Activated T-helper 2 cell treated with anti-CD3 and anti-CD28 coated beads, Interferon-gamma antibody, Interleukin-2, Interleukin-4, amounts not matched to agents 10 μg/mL and 5 μg/mL and 100 μg/mL, durations not matched to agents 14 hours and 24 hours and 36 hours (primary cell): Measurements from ENCODE around the gene EMC7. TPM values are rescaled to one million over a fixed set of nuclear protein-coding genes. Genes with fewer than 3 reads are reported as not detected.
"Not testable (repeated sequence)": the region's sequence is repeated elsewhere in the genome, so short reads cannot be mapped to it uniquely, and the experiment has no call there.

Experiments used
- DNase-seq: peaks from one replicate; pipeline ENCODE4 v3.0.0; 2021; ENCODE audit warnings: low spot score
- H3K27ac Mint-ChIP-seq: one replicate; pipeline ENCODE4 v1.8.0; 2021; ENCODE audit warnings: mixed read lengths
- H3K27me3 Mint-ChIP-seq: one replicate; pipeline ENCODE4 v1.8.0; 2021; ENCODE audit warnings: low read depth, mixed read lengths
- H3K36me3 Mint-ChIP-seq: one replicate; pipeline ENCODE4 v1.8.0; 2021; ENCODE audit warnings: low read depth, mixed read lengths
- H3K4me1 Mint-ChIP-seq: one replicate; pipeline ENCODE4 v1.8.0; 2021; ENCODE audit warnings: low read depth, mixed read lengths
- H3K4me3 Mint-ChIP-seq: one replicate; pipeline ENCODE4 v1.8.0; 2021; ENCODE audit warnings: low read depth, mild to moderate bottlenecking, moderate library complexity, mixed read lengths
- H3K9me3 Mint-ChIP-seq: one replicate; pipeline ENCODE4 v1.8.0; 2021; ENCODE audit warnings: mixed read lengths
- intact Hi-C: fragments of 100-400 bp; cut with micrococcal nuclease; formaldehyde crosslinking; loops from one replicate; pipeline ENCODE4 v1.15.1; 2023
- total RNA-seq: library from RNA; stranded (reverse); gene quantifications from 2 replicates; pipeline ENCODE4 v1.2.3, GENCODE V29; 2022

EMC7 gene
- total RNA-seq, 1 donor from 2014 or later, result 66.8 TPM

DNA sequence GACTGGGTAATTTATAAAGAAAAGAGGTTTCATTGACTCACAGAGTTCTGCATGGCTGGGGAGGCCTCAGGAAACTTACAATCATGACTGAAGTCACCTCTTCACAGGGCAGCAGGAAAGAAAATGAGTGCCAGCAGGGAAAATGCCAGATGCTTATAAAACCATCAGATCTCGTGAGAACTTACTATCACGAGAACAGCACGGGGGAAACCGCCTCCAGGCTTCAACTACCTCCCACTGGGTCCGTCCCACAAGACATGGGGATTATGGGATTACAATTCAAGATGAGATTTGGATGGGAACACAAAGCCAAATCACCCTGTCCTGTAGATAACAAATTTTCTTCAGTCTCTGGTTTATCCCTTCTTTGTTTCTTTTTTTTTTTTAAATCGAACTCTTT lies 31.7 kb downstream of the EMC7 start:
- no peaks in the 10 kb centered on the region for H3K27me3 Mint-ChIP-seq
- intact Hi-C loops, result no loop called here
- DNase-seq, result no peak
- no peaks in the 10 kb centered on the region for H3K4me1 Mint-ChIP-seq
- no peaks in the 10 kb centered on the region for H3K36me3 Mint-ChIP-seq
- no peak overlapping the region for H3K27ac Mint-ChIP-seq
- no peak overlapping the region for H3K4me3 Mint-ChIP-seq
- H3K9me3 Mint-ChIP-seq, result no peaks in the 10 kb centered on the region

DNA sequence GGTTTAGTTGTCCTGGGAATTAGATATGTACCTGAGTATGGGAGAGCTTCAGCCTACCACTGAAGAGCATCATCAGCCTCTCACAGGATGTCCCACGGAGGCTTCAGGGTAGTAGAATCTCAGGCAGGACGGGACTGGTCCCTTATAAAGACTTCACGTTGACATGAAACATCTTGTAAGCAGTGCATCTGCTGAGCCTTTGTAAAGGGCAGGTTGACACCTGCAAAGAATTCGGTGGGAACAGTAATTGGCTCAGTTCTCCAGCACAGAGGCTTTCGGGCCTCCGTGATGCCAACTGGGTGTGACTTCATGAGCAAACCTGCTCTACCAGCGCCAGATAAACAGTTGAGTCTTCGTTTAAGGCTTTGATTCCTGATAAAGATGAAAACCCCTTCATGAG lies 35.7 kb downstream of the EMC7 start:
- Mint-ChIP-seq H3K27me3 (no peaks in the 10 kb centered on the region), H3K9me3 (no peaks in the 10 kb centered on the region), H3K27ac (no peak overlapping the region), H3K4me1 (peaks cover 9% of the 10 kb centered on the region), H3K36me3 (no peaks in the 10 kb centered on the region), H3K4me3 (no peak overlapping the region)
- intact Hi-C loops, result no loop called here
- no peak for DNase-seq

DNA sequence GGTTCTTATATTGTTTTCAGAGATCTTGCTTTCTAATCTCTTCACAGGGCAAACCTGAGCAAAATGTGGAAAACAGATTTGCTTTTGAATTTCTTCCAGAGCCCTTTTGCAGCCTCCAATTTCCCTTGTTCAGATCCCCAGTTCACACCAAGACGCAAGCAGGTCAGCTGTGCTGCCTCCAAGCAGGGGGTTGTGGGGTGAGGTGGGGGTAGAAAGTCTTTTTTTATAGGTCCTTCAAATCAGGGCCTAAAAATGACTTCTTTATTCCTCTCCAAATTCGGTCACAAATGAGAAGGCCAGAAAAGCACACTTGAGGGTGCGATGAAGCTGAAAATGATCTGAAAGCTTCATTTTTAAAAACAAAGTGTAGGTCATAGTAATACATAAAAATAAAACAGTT lies 36.4 kb downstream of the EMC7 start:
- no peak overlapping the region for H3K4me3 Mint-ChIP-seq
- H3K27ac Mint-ChIP-seq, result no peak overlapping the region
- H3K36me3 Mint-ChIP-seq, result no peaks in the 10 kb centered on the region
- no peaks in the 10 kb centered on the region for H3K9me3 Mint-ChIP-seq
- no peak for DNase-seq
- intact Hi-C loops, result no loop called here
- peaks cover 9% of the 10 kb centered on the region for H3K4me1 Mint-ChIP-seq
- H3K27me3 Mint-ChIP-seq, result no peaks in the 10 kb centered on the region

DNA sequence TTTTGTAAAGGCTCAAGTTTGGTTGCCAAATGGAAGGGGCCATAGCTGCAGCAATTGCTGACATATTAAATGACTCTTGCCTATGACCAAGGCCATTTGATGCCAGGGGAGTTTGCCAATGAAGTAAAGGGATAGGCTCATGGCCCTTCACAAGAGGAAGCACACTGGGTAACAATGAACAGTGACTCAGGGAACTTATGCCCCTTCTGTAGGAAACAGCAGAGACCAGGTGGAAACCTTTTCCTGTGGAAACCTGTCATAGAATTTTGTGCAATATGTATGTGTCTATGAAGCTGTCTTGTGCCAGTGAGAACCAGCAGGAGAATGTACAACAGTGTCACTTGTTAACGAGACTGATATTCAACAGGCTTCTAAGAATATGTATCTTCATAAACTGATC lies 37.2 kb downstream of the EMC7 start:
- no peak for DNase-seq
- no peak overlapping the region for H3K27ac Mint-ChIP-seq
- no peaks in the 10 kb centered on the region for H3K9me3 Mint-ChIP-seq
- H3K27me3 Mint-ChIP-seq, result peaks cover 1% of the 10 kb centered on the region
- peaks cover 9% of the 10 kb centered on the region for H3K4me1 Mint-ChIP-seq
- H3K36me3 Mint-ChIP-seq, result no peaks in the 10 kb centered on the region
- intact Hi-C loops, result no loop called here
- no peak overlapping the region for H3K4me3 Mint-ChIP-seq

DNA sequence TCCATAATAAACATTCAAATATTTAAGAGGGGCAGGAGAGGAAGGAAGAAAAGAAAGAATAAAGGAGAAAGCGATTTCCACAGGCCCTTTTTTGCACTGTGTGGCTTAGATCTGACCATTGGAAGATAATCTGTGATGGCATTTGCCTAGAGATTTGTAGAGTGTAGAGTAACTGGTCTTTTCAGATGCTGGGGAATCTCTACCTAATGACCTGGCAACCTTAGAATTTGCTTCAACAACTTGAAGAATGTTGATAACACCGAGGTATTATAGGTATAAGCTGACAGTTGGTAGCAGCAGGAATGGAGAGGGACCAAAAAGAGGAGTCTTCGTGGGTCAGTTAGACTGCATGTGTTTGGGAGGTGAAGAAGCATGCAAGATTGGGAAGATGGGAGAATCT lies 41.7 kb downstream of the EMC7 start:
- Mint-ChIP-seq H3K4me3 (no peak overlapping the region), H3K27ac (no peak overlapping the region), H3K36me3 (no peaks in the 10 kb centered on the region), H3K4me1 (peaks cover 9% of the 10 kb centered on the region), H3K9me3 (no peaks in the 10 kb centered on the region), H3K27me3 (peaks cover 5% of the 10 kb centered on the region)
- intact Hi-C loops, result no loop called here
- DNase-seq, result no peak

DNA sequence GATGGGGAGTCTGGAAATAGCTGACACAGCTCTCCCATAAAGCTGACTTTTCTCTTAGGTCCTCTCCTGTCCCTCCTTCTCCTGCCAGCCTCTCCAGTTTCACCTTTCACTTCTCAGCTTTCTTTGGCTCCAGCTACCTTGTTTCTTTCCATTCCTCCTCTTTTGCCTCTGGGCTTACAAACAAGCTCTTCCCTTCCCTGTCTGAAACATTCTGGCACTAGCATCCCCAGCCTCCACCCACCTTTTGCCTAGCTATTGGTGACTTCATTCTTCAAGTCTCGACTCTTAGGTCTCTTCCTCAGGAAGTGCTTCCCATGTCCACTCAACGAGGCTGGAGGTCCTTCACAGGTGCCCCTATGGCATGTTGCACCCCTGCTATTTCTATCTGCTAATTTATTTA lies 42.2 kb downstream of the EMC7 start:
- H3K4me1 Mint-ChIP-seq, result peaks cover 6% of the 10 kb centered on the region
- no peak overlapping the region for H3K27ac Mint-ChIP-seq
- intact Hi-C loops, result no loop called here
- no peaks in the 10 kb centered on the region for H3K36me3 Mint-ChIP-seq
- H3K4me3 Mint-ChIP-seq, result no peak overlapping the region
- H3K9me3 Mint-ChIP-seq, result no peaks in the 10 kb centered on the region
- peaks cover 5% of the 10 kb centered on the region for H3K27me3 Mint-ChIP-seq
- DNase-seq, result no peak

DNA sequence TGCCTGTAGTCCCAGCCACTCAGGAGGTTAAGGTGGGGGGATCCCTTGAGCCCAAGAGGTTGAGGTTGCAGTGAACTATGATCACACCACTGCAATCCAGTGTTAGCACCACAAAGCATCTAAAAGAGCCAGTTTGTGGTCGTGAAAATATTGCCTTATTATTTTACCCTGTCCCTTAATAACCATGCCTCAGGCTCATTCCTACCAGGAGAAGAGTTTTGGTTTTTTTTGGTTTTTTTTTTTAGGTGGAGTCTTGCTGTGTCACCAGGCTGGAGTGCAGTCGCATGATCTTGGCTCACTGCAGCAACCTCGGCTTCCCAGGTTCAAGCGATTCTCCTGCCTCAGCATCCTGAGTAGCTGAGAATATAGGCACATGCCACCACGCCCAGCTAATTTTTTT lies 44.8 kb downstream of the EMC7 start:
- H3K36me3 Mint-ChIP-seq, result no peaks in the 10 kb centered on the region
- H3K9me3 Mint-ChIP-seq, result peaks cover 7% of the 10 kb centered on the region
- intact Hi-C loops, result no loop called here
- H3K4me3 Mint-ChIP-seq, result no peak overlapping the region
- H3K27me3 Mint-ChIP-seq, result peaks cover 5% of the 10 kb centered on the region
- DNase-seq, result no peak
- no peak overlapping the region for H3K27ac Mint-ChIP-seq
- no peaks in the 10 kb centered on the region for H3K4me1 Mint-ChIP-seq

DNA sequence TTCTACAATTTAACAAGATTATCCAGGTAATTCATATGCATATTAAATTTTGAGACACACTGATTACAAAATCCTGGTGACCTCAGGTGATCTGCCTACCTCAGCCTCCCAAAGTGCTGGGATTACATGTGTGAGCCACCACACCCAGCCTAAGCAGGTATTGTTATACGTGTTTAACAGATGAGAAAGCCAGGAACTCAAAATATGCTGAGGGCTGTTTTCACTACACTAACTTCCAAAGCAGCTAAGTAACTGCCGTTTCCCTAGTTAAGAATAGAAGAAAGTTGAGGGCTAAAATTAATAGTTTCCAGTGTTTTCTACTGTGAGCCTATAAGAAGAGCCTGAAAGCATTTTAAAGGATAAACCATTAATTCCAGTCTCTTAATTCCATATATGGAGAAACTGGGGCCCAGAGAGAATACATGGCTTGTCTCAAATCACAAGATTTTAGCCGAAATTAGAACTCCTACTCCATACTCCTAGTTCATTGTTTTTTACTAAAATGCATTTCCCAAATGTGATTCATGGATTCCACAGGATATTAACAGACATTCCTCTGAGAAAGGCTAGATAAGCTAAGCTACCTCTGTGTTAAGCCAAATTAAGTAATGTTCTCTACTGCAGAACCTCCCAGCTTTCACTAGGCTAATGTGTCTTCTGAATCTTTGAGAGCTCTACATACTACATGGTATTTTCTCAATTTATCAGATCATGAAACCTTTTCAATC lies 45.6 kb downstream of the EMC7 start:
- Mint-ChIP-seq H3K4me1 (no peaks in the 10 kb centered on the region), H3K27me3 (peaks cover 11% of the 10 kb centered on the region), H3K27ac (no peak overlapping the region), H3K36me3 (peaks cover 8% of the 10 kb centered on the region), H3K9me3 (peaks cover 16% of the 10 kb centered on the region), H3K4me3 (no peak overlapping the region)
- DNase-seq, result no peak
- intact Hi-C loops, result no loop called here

DNA sequence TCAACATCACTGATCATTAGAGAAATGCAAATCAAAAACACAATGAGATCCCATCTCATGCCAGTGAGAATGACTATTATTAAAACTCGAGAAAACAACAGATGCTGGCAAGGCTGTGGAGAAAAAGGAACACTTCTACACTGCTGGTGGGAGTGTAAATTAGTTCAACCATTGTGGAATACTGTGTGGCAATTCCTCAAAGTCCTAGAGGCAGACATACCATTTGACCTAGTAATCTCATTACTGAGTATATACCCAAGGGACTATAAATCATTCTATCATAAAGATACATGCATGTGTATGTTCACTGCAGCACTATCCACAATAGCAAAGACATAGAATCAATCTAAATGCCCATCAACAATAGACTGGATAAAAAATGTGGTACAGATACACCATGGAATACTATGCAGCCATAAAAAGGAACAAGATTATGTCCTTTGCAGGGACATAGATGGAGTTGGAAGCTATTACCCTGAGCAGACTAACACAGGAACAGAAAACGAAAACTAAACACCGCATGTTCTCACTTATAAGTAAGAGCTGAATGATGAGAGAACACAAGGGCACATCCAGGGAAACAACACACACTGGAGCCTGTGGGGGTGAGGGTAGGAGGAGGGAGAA lies 47.5 kb downstream of the EMC7 start:
- peaks cover 10% of the 10 kb centered on the region for H3K27me3 Mint-ChIP-seq
- intact Hi-C loops, result no loop called here
- H3K9me3 Mint-ChIP-seq, result peaks cover 31% of the 10 kb centered on the region
- H3K27ac Mint-ChIP-seq, result no peak overlapping the region
- H3K4me3 Mint-ChIP-seq, result no peak overlapping the region
- H3K36me3 Mint-ChIP-seq, result peaks cover 15% of the 10 kb centered on the region
- DNase-seq, result no peak
- no peaks in the 10 kb centered on the region for H3K4me1 Mint-ChIP-seq

DNA sequence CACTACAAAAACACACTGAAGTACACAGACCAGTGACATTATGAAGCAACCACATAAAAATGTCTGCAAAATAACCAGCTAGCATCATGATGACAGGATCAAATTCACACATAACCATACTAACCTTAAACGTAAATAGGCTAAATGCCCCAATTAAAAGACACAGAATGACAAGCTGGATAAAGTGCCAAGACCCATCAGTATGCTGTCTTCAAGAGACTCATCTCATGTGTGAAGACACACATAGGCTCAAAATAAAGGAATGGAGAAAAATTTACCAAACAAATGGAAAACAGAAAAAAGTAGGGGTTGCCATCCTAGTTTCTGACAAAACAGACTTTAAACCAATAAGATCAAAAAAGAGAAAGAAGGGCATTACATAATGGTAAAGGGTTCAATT lies 51.3 kb downstream of the EMC7 start:
- H3K27me3 Mint-ChIP-seq, intact Hi-C loops, H3K4me1 Mint-ChIP-seq, DNase-seq, H3K27ac Mint-ChIP-seq, H3K4me3 Mint-ChIP-seq: not testable (repeated sequence)
- H3K9me3 Mint-ChIP-seq, result peaks cover 37% of the 10 kb centered on the region
- peaks cover 17% of the 10 kb centered on the region for H3K36me3 Mint-ChIP-seq

DNA sequence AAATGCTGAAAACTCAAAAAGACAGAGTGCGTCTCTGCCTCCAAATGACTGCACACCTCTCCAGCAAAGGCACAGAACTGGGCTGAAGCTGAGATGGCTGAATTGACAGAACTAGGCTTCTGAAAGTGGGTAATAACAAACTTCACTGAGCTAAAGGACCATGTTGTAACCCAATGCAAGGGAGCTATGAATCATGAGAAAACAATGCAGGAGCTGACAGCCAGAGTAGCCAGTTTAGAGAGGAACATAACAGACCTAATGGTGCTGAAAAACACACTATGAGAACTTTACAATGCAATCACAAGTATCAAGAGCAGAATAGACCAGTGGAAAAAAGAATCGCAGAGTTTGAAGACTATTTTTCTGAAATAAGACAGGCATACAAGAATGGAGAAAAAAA lies 52.5 kb downstream of the EMC7 start:
- Mint-ChIP-seq H3K36me3 (peaks cover 17% of the 10 kb centered on the region), H3K4me1 (peaks cover 2% of the 10 kb centered on the region), H3K4me3 (no peak overlapping the region), H3K9me3 (peaks cover 37% of the 10 kb centered on the region), H3K27ac (no peak overlapping the region), H3K27me3 (peaks cover 9% of the 10 kb centered on the region)
- intact Hi-C loops, result no loop called here
- no peak for DNase-seq

DNA sequence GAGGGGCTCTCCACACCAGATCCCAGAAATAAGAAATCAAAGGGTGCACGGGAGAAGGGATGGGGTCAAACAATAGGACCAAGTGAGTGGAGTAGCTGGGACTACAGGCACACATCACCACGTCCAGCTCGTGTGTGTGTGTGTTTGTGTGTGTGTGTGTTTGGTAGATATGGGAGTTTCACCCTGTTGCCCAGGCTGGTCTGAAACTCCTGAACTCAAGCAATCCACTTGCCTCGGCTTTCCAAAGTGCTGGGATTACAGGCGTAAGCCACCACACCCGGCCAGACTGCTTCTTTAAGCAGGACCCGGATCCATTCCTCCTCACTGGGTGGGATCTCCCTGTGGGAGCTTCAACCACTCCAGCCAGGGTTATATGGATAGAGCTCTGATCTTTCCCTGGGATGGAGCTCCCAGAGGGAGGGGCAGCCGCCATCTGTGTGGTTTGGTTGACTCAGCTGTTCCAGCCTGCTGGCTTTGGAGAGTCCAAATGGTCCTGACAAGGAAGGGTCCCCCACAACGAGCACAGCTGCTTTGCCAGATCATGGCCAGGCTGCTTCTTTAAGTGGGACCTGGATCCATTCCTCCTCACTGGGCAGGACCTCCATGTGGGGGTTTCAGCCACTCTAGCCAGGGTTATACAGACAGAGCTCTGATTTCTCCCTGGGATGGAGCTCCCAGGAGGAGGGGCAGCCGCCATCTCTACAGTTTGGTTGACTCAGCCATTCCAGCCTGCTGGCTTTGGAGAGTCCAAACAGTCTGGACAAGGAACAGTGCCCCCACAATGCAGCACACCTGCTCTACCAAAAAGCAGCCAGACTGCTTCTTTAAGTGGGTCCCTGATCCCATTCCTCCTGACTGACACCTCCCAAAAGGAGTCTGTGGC lies 53.5 kb downstream of the EMC7 start:
- Mint-ChIP-seq H3K27ac (no peak overlapping the region), H3K9me3 (peaks cover 37% of the 10 kb centered on the region), H3K4me3 (no peak overlapping the region), H3K27me3 (peaks cover 9% of the 10 kb centered on the region), H3K36me3 (peaks cover 17% of the 10 kb centered on the region), H3K4me1 (peaks cover 12% of the 10 kb centered on the region)
- intact Hi-C loops, result no loop called here
- DNase-seq, result no peak
